Activated CD8-positive, alpha-beta T cell treated with anti-CD3 and anti-CD28 coated beads for 36 hours (primary cell): ENCODE results near the gene TRIM43. TPM values are rescaled to one million over a fixed set of nuclear protein-coding genes. Genes with fewer than 3 reads are reported as not detected.
"Not testable (repeated sequence)": the region's sequence is repeated elsewhere in the genome, so short reads cannot be mapped to it uniquely, and the experiment has no call there.

Source experiments
- ATAC-seq: fragments of 200-7000 bp; cut with Tn5 transposase; one replicate; pipeline ENCODE4 v1.10.0; 2021; ENCODE audit warnings: mild to moderate bottlenecking, moderate library complexity
- CTCF ChIA-PET: fragments of 350-600 bp; sonication (Branson Sonifier 250); formaldehyde crosslinking; loops from one replicate; lab custom pipeline; 2021; ENCODE audit warnings: antibody characterized with exemption; lab: Charles Lee
- POLR2A ChIA-PET: fragments of 350-600 bp; sonication (Branson Sonifier 250); formaldehyde crosslinking; loops from one replicate; lab custom pipeline; 2021; ENCODE audit warnings: antibody characterized with exemption; lab: Charles Lee
- DNase-seq: peaks from one replicate; pipeline ENCODE4 v3.0.0-alpha.2; 2020
- H3K27ac Mint-ChIP-seq: one replicate; pipeline ENCODE4 v1.8.0; 2021; ENCODE audit warnings: mild to moderate bottlenecking, mixed read lengths
- H3K27me3 Mint-ChIP-seq: one replicate; pipeline ENCODE4 v1.8.0; 2021; ENCODE audit warnings: mixed read lengths
- H3K36me3 Mint-ChIP-seq: one replicate; pipeline ENCODE4 v1.8.0; 2021; ENCODE audit warnings: low read depth, mixed read lengths
- H3K4me1 Mint-ChIP-seq: one replicate; pipeline ENCODE4 v1.8.0; 2021; ENCODE audit warnings: low read depth, mixed read lengths
- H3K4me3 Mint-ChIP-seq: one replicate; pipeline ENCODE4 v1.8.0; 2021; ENCODE audit warnings: mild to moderate bottlenecking, moderate library complexity, mixed read lengths
- H3K9me3 Mint-ChIP-seq: one replicate; pipeline ENCODE4 v1.8.0; 2021; ENCODE audit warnings: mixed read lengths
- intact Hi-C: fragments of 100-400 bp; cut with micrococcal nuclease; formaldehyde crosslinking; loops from one replicate; pipeline ENCODE4 v1.10.0; 2022
- total RNA-seq, 2 experiments: library from RNA; stranded (reverse); gene quantifications; one replicate each; pipeline ENCODE4 v1.2.3, GENCODE V29; 2021

TRIM43 gene
- total RNA-seq, 2 experiments from 2014 or later, result not detected

DNA sequence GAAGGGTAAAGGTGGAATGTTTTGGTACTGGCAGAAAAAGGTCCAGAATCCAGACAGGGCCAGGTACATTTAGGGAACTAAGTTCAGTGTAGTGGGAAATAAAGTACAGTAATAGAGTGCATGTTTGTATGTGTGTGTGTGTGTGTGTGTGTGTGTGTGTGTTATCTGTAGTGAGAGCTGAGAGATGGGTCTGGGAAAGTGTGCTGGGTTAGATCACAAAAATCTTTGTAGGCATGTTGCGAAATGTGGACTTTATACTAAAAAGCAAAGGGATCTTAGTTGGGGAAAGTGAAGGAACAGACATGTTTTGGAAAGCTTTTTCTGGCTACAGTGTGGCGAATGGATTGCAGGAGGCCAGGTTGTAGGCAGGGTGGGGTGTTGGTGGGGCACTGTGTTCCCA, 53.5 kb downstream of the TRIM43 start:
- H3K27ac Mint-ChIP-seq, CTCF ChIA-PET, POLR2A ChIA-PET, ATAC-seq, intact Hi-C loops, H3K9me3 Mint-ChIP-seq, H3K27me3 Mint-ChIP-seq, H3K4me3 Mint-ChIP-seq, H3K36me3 Mint-ChIP-seq, DNase-seq, H3K4me1 Mint-ChIP-seq: not testable (repeated sequence)

DNA sequence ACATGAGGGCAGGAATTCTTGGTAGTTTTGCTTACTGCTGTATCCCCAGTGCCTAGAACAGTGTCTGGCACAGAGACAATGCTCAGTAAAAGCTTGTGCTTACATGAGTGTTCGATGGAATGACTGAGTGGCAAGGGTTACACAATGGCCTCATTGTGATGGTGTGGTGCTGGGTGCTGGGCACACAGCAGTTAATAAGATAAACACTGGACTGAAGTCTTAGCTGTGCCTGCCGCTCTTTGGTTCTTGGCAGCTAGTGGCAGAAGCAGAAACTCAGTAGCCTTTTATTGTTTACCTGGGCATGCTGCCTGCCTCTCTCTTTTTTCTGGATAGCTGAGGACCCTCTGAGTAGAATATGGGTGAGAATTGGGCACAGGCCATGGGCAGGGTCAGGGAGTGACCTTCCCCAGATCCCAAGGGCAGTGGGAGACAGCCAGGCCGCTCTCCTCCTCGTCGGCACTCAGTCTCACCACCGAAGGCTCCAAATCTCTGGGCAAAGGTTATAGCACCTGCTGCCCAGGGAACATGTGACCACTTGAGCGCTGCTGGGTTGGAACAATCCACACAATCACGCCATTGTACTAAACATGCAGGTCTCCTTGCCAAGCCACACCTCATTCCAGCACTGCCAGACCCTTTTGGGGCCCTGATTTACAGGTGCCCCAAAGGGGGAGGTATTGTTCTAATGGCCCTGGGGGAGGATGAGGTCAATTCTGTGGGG, 54.6 kb downstream of the TRIM43 start:
- H3K36me3 Mint-ChIP-seq, H3K4me1 Mint-ChIP-seq, H3K27me3 Mint-ChIP-seq, CTCF ChIA-PET, intact Hi-C loops, H3K27ac Mint-ChIP-seq, DNase-seq, POLR2A ChIA-PET, ATAC-seq, H3K4me3 Mint-ChIP-seq, H3K9me3 Mint-ChIP-seq: not testable (repeated sequence)

DNA sequence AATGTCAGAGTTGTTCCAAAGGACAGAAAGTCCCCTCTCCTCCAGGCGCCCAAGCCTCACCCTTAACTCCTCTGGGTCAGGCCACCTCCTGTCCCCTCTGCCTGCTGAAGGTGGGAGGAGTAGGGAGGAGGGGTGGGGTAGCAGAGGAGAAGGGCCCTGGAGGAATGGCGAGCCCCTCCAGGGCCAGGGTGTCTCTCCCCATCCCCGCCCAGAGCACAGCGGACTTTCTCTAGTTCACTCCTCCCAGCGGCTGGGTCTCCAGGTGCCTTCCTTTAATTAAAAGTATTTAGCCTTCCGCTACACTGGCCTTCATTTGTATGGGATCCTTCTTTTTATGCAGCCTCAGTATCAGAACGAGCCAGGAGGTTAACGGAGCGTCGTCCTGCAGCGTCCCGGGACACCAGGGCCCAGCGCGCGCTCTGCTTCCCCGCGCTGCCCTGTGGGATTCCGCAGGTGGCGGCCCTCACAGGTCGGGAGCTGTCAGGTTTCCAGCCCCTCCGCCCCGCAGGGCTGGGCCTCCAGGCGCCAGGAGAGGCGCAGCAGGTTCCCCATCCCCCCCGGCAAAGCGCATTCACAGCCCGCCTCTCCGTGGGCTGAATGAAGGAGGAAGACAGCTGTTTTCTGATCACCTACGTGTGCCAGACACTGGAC, 57.2 kb downstream of the TRIM43 start:
- intact Hi-C loops, result not testable (repeated sequence)

More for the DNA sequence above, 57.2 kb downstream of the TRIM43 start:
- H3K27me3 Mint-ChIP-seq, POLR2A ChIA-PET, CTCF ChIA-PET, DNase-seq, H3K27ac Mint-ChIP-seq, H3K4me1 Mint-ChIP-seq, H3K9me3 Mint-ChIP-seq, H3K4me3 Mint-ChIP-seq, H3K36me3 Mint-ChIP-seq, ATAC-seq: not testable (repeated sequence)

Other genes starting within 250 kb of the TRIM43 start
- gene FAHD2A, start 189.3 kb upstream of the TRIM43 start, total RNA-seq, result 10 to 100 TPM; 40.8 to 44.0 TPM
- not detected for gene TRIM43B, start 107.2 kb upstream of the TRIM43 start, total RNA-seq